GM21529 (cell line): ENCODE data around the gene RO60.
A peak's percentile ranks its signal among the peaks of the same experiment; 100 is the strongest.

ENCODE experiments used
- ATAC-seq: cut with Tn5 transposase; IDR thresholded peaks from one replicate; pipeline ENCODE4 v1.9.1; 2021; ENCODE audit not compliant: unreplicated experiment

The RO60 gene

GRCh38 chr1:193104907-193105820 lies 45.8 kb downstream of the RO60 start, which contains the start of gene GLRX2:
Gene GLRX2 (minus strand): TSS chr1:193105414. CDS start chr1:193105382, 32 bp downstream.
- ATAC-seq: peak; percentile 89

DNA sequence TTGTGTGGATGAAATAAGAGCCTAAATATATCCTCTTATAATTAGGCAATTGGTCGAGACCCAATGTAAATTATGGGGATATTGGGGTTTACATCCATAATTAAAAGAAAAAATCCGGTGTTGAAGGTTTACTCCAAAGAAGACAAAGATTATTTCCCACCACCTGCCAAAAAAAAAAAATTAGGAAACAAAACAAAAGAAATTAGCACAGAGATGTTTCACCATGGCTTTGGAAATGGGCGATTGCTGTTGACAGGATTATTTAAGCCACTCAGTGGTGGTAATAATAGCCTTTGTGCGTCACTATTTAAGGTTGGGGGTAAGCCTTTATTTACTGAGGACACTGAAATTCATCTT lies 46.4 kb downstream of the RO60 start:
- no peak for ATAC-seq

GRCh38 chr1:193108471-193108870 lies 49.1 kb downstream of the RO60 start:
- ATAC-seq: no peak
